ENCODE results near the gene RFX3.

RFX3 gene

GRCh38 chr9:3513265-3513818 is 12.5 kb downstream of the RFX3 start:
- DNase-seq (ENCODE audit: low read depth, low spot score): no peak
- no peak overlapping the region for H3K27ac ChIP-seq (ENCODE audit: low read length)
- no CpG with 5 or more reads among the region's 2 CpGs for WGBS (ENCODE audit: insufficient coverage, insufficient read length)

GRCh38 chr9:3511551-3511950 is 14.2 kb downstream of the RFX3 start:
- WGBS (ENCODE audit: insufficient coverage, insufficient read length): no CpG with 5 or more reads among the region's 1 CpG
- DNase-seq (ENCODE audit: low read depth, low spot score): no peak
- H3K27ac ChIP-seq (ENCODE audit: low read length): no peak overlapping the region
- no peaks in the 10 kb centered on the region for H3K36me3 ChIP-seq (ENCODE audit: control insufficient read depth, insufficient read depth, low read length)
- H3K27me3 ChIP-seq (ENCODE audit: control insufficient read depth, insufficient read depth, low read length): no peaks in the 10 kb centered on the region
- no peaks in the 10 kb centered on the region for H3K9me3 ChIP-seq (ENCODE audit: control insufficient read depth, insufficient read depth, low read length)
- H3K4me3 ChIP-seq (ENCODE audit: low read length): no peak overlapping the region
- no peaks in the 10 kb centered on the region for H3K4me1 ChIP-seq (ENCODE audit: control insufficient read depth, insufficient read depth, low read length)

More at GRCh38 chr9:3513265-3513818, 12.5 kb downstream of the RFX3 start:
- Histone ChIP-seq H3K4me1 (ENCODE audit: control insufficient read depth, insufficient read depth, low read length) (no peaks in the 10 kb centered on the region), H3K27me3 (ENCODE audit: control insufficient read depth, insufficient read depth, low read length) (no peaks in the 10 kb centered on the region), H3K36me3 (ENCODE audit: control insufficient read depth, insufficient read depth, low read length) (no peaks in the 10 kb centered on the region), H3K4me3 (ENCODE audit: low read length) (no peak overlapping the region), H3K9me3 (ENCODE audit: control insufficient read depth, insufficient read depth, low read length) (no peaks in the 10 kb centered on the region)

GRCh38 chr9:3510796-3511195 is 15.0 kb downstream of the RFX3 start:
- no peaks in the 10 kb centered on the region for H3K9me3 ChIP-seq (ENCODE audit: control insufficient read depth, insufficient read depth, low read length)
- H3K4me1 ChIP-seq (ENCODE audit: control insufficient read depth, insufficient read depth, low read length): no peaks in the 10 kb centered on the region
- H3K27ac ChIP-seq (ENCODE audit: low read length): no peak overlapping the region
- WGBS (ENCODE audit: insufficient coverage, insufficient read length): no CpG with 5 or more reads among the region's 1 CpG
- no peaks in the 10 kb centered on the region for H3K27me3 ChIP-seq (ENCODE audit: control insufficient read depth, insufficient read depth, low read length)
- H3K4me3 ChIP-seq (ENCODE audit: low read length): no peak overlapping the region
- no peak for DNase-seq (ENCODE audit: low read depth, low spot score)
- no peaks in the 10 kb centered on the region for H3K36me3 ChIP-seq (ENCODE audit: control insufficient read depth, insufficient read depth, low read length)

GRCh38 chr9:3509926-3510325 is 15.9 kb downstream of the RFX3 start:
- Histone ChIP-seq H3K9me3 (ENCODE audit: control insufficient read depth, insufficient read depth, low read length) (no peaks in the 10 kb centered on the region), H3K27ac (ENCODE audit: low read length) (no peak overlapping the region), H3K4me1 (ENCODE audit: control insufficient read depth, insufficient read depth, low read length) (no peaks in the 10 kb centered on the region), H3K4me3 (ENCODE audit: low read length) (no peak overlapping the region), H3K36me3 (ENCODE audit: control insufficient read depth, insufficient read depth, low read length) (no peaks in the 10 kb centered on the region), H3K27me3 (ENCODE audit: control insufficient read depth, insufficient read depth, low read length) (no peaks in the 10 kb centered on the region)
- no CpG with 5 or more reads among the region's 1 CpG for WGBS (ENCODE audit: insufficient coverage, insufficient read length)
- DNase-seq (ENCODE audit: low read depth, low spot score): no peak

GRCh38 chr9:3508521-3509291 is 17.1 kb downstream of the RFX3 start:
- H3K27ac ChIP-seq (ENCODE audit: low read length): no peak overlapping the region
- DNase-seq (ENCODE audit: low read depth, low spot score): no peak
- no peak overlapping the region for H3K4me3 ChIP-seq (ENCODE audit: low read length)

GRCh38 chr9:3508078-3508431 is 17.7 kb downstream of the RFX3 start:
- no peak overlapping the region for H3K27ac ChIP-seq (ENCODE audit: low read length)
- H3K4me3 ChIP-seq (ENCODE audit: low read length): no peak overlapping the region
- H3K36me3 ChIP-seq (ENCODE audit: control insufficient read depth, insufficient read depth, low read length): no peaks in the 10 kb centered on the region
- no CpG with 5 or more reads among the region's 2 CpGs for WGBS (ENCODE audit: insufficient coverage, insufficient read length)
- H3K9me3 ChIP-seq (ENCODE audit: control insufficient read depth, insufficient read depth, low read length): no peaks in the 10 kb centered on the region
- H3K4me1 ChIP-seq (ENCODE audit: control insufficient read depth, insufficient read depth, low read length): no peaks in the 10 kb centered on the region
- no peaks in the 10 kb centered on the region for H3K27me3 ChIP-seq (ENCODE audit: control insufficient read depth, insufficient read depth, low read length)
- DNase-seq (ENCODE audit: low read depth, low spot score): no peak

More at GRCh38 chr9:3508521-3509291, 17.1 kb downstream of the RFX3 start:
- no peaks in the 10 kb centered on the region for H3K36me3 ChIP-seq (ENCODE audit: control insufficient read depth, insufficient read depth, low read length)
- H3K27me3 ChIP-seq (ENCODE audit: control insufficient read depth, insufficient read depth, low read length): no peaks in the 10 kb centered on the region
- H3K4me1 ChIP-seq (ENCODE audit: control insufficient read depth, insufficient read depth, low read length): no peaks in the 10 kb centered on the region
- no peaks in the 10 kb centered on the region for H3K9me3 ChIP-seq (ENCODE audit: control insufficient read depth, insufficient read depth, low read length)
- WGBS (ENCODE audit: insufficient coverage, insufficient read length): no CpG with 5 or more reads among the region's 6 CpGs

- Histone ChIP-seq H3K36me3 (ENCODE audit: control insufficient read depth, insufficient read depth, low read length) (no peaks in the 10 kb centered on the region), H3K4me1 (ENCODE audit: control insufficient read depth, insufficient read depth, low read length) (no peaks in the 10 kb centered on the region), H3K9me3 (ENCODE audit: control insufficient read depth, insufficient read depth, low read length) (no peaks in the 10 kb centered on the region), H3K4me3 (ENCODE audit: low read length) (no peak overlapping the region), H3K27me3 (ENCODE audit: control insufficient read depth, insufficient read depth, low read length) (no peaks in the 10 kb centered on the region), H3K27ac (ENCODE audit: low read length) (no peak overlapping the region)
- no CpG with 5 or more reads among the region's 6 CpGs for WGBS (ENCODE audit: insufficient coverage, insufficient read length)
- no peak for DNase-seq (ENCODE audit: low read depth, low spot score)
Measured at GRCh38 chr9:3507395-3508077, 18.3 kb downstream of the RFX3 start.

GRCh38 chr9:3506164-3506563 is 19.6 kb downstream of the RFX3 start:
- Histone ChIP-seq H3K4me3 (ENCODE audit: low read length) (no peak overlapping the region), H3K36me3 (ENCODE audit: control insufficient read depth, insufficient read depth, low read length) (no peaks in the 10 kb centered on the region), H3K27ac (ENCODE audit: low read length) (no peak overlapping the region), H3K27me3 (ENCODE audit: control insufficient read depth, insufficient read depth, low read length) (no peaks in the 10 kb centered on the region), H3K4me1 (ENCODE audit: control insufficient read depth, insufficient read depth, low read length) (no peaks in the 10 kb centered on the region), H3K9me3 (ENCODE audit: control insufficient read depth, insufficient read depth, low read length) (no peaks in the 10 kb centered on the region)
- no peak for DNase-seq (ENCODE audit: low read depth, low spot score)
- no CpG with 5 or more reads among the region's 2 CpGs for WGBS (ENCODE audit: insufficient coverage, insufficient read length)

- Histone ChIP-seq H3K36me3 (ENCODE audit: control insufficient read depth, insufficient read depth, low read length) (no peaks in the 10 kb centered on the region), H3K4me1 (ENCODE audit: control insufficient read depth, insufficient read depth, low read length) (no peaks in the 10 kb centered on the region), H3K4me3 (ENCODE audit: low read length) (no peak overlapping the region), H3K27ac (ENCODE audit: low read length) (no peak overlapping the region), H3K9me3 (ENCODE audit: control insufficient read depth, insufficient read depth, low read length) (no peaks in the 10 kb centered on the region), H3K27me3 (ENCODE audit: control insufficient read depth, insufficient read depth, low read length) (no peaks in the 10 kb centered on the region)
- 100% methylated on average over 1 of the region's 6 CpGs for WGBS (ENCODE audit: insufficient coverage, insufficient read length)
- no peak for DNase-seq (ENCODE audit: low read depth, low spot score)
Measured at GRCh38 chr9:3502560-3503398, 23.0 kb downstream of the RFX3 start.

- H3K36me3 ChIP-seq (ENCODE audit: control insufficient read depth, insufficient read depth, low read length): no peaks in the 10 kb centered on the region
- H3K27me3 ChIP-seq (ENCODE audit: control insufficient read depth, insufficient read depth, low read length): no peaks in the 10 kb centered on the region
- H3K4me1 ChIP-seq (ENCODE audit: control insufficient read depth, insufficient read depth, low read length): no peaks in the 10 kb centered on the region
- no peaks in the 10 kb centered on the region for H3K9me3 ChIP-seq (ENCODE audit: control insufficient read depth, insufficient read depth, low read length)
- no peak overlapping the region for H3K27ac ChIP-seq (ENCODE audit: low read length)
- H3K4me3 ChIP-seq (ENCODE audit: low read length): no peak overlapping the region
- no CpG with 5 or more reads among the region's 4 CpGs for WGBS (ENCODE audit: insufficient coverage, insufficient read length)
- DNase-seq (ENCODE audit: low read depth, low spot score): no peak
Measured at GRCh38 chr9:3500044-3500443, 25.8 kb downstream of the RFX3 start.
